Right atrium auricular region (tissue), 2 donors: Measurements from ENCODE around the gene IPO5. TPM values are rescaled to one million over a fixed set of nuclear protein-coding genes. Genes with fewer than 3 reads are reported as not detected.

Experiments used
- DNase-seq: peaks from one replicate; pipeline ENCODE4 v3.0.0-alpha.2; 2019; ENCODE audit warnings: low spot score
- H3K27ac ChIP-seq, 2 donors: fragments of 200-600 bp; sonication (generic); 1 replicate in 1 of 2; 2 replicates in 1 of 2; pipeline ENCODE4 v1.5.1; 2016 to 2019
- H3K27me3 ChIP-seq, 2 donors: fragments of 200-600 bp; sonication (generic); one replicate each; pipeline versions ENCODE4 v1.5.1 to v1.6.0; 2017 to 2019
- H3K36me3 ChIP-seq: fragments of 200-600 bp; sonication (generic); one replicate; pipeline ENCODE4 v1.5.1; 2016
- H3K4me1 ChIP-seq, 2 donors: fragments of 200-600 bp; sonication (generic); one replicate each; pipeline versions ENCODE4 v1.5.1 to v1.6.0; 2017 to 2019
- H3K4me3 ChIP-seq, 2 donors: fragments of 200-600 bp; sonication (generic); 1 replicate in 1 of 2; 2 replicates in 1 of 2; pipeline ENCODE4 v1.5.1; 2017 to 2019; ENCODE audit warnings: mild to moderate bottlenecking in 1 of 2, moderate library complexity in 1 of 2
- H3K9me3 ChIP-seq, 2 donors: fragments of 200-600 bp; sonication (generic); one replicate each; pipeline ENCODE4 v1.5.1; 2019
- total RNA-seq, 2 donors: library from RNA; depleted of rRNA; stranded (reverse); fragments of >200 nt; gene quantifications; one replicate each; pipeline ENCODE4 v1.1.0, GENCODE V29; 2016
- TF ChIP-seq, protein P1 (sequence below), 2 donors: fragments of 200-600 bp; sonication (generic); IDR thresholded peaks; one replicate each; pipeline ENCODE4 v1.5.1; 2019; ENCODE audit warnings: antibody characterized with exemption in 2 of 2

The IPO5 gene
- total RNA-seq, 2 donors from 2014 or later: 58.2 to 87.4 TPM

DNA sequence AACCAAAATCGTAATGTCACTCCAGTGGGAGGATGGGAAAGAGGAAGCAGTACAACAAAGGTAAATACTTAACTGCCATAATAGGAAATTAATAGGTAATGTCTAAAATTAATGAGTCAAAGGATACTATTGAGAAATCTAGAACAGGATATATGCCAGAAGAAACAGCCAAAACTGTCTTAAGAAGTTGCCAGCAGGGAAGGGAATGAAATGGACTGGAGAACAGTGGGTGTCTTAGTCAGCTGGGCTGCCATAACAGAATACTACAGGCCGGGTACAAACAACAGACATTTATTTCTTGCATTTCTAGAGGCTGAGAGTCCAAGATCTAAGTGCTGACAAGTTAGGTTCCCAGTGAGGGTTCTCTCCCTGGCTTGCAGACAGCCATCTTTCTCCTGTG, 40.3 kb upstream of the IPO5 start:
- no peaks in the 10 kb centered on the region for H3K4me1 ChIP-seq
- H3K36me3 ChIP-seq: no peaks in the 10 kb centered on the region
- TF ChIP-seq, protein P1, sequence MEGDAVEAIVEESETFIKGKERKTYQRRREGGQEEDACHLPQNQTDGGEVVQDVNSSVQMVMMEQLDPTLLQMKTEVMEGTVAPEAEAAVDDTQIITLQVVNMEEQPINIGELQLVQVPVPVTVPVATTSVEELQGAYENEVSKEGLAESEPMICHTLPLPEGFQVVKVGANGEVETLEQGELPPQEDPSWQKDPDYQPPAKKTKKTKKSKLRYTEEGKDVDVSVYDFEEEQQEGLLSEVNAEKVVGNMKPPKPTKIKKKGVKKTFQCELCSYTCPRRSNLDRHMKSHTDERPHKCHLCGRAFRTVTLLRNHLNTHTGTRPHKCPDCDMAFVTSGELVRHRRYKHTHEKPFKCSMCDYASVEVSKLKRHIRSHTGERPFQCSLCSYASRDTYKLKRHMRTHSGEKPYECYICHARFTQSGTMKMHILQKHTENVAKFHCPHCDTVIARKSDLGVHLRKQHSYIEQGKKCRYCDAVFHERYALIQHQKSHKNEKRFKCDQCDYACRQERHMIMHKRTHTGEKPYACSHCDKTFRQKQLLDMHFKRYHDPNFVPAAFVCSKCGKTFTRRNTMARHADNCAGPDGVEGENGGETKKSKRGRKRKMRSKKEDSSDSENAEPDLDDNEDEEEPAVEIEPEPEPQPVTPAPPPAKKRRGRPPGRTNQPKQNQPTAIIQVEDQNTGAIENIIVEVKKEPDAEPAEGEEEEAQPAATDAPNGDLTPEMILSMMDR (IDR thresholded peaks at IDR 0.05): no peak
- no peak overlapping the region for H3K27ac ChIP-seq
- no peak overlapping the region for H3K4me3 ChIP-seq
- H3K27me3 ChIP-seq: no peaks in the 10 kb centered on the region
- peaks cover 0 to 11% of the 10 kb centered on the region in 2 donors for H3K9me3 ChIP-seq
- DNase-seq: no peak

DNA sequence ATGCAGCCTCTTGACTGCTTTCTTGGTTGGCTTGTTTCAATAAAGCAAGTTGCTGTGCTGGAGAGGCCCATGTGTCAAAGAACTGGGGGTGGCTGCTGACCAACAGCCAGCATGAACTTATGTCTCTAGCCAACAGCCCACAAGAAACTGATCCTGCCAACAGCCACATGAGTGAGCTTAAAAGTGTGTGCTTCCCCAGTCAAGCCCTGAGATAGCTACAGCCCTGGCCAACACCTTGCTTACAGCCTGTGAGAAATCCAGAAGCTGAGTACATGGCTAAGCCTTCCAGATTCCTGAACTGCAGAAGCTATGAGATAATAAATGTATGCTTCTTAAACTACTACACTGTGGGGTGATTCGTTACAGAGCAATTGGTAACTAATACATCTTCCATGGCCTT, 38.9 kb upstream of the IPO5 start:
- Histone ChIP-seq H3K36me3 (no peaks in the 10 kb centered on the region), H3K9me3 (peaks cover 0 to 11% of the 10 kb centered on the region in 2 donors), H3K27me3 (no peaks in the 10 kb centered on the region), H3K4me1 (no peaks in the 10 kb centered on the region), H3K4me3 (no peak overlapping the region), H3K27ac (no peak overlapping the region)
- DNase-seq: no peak
- TF ChIP-seq, protein P1 (IDR thresholded peaks at IDR 0.05): no peak

DNA sequence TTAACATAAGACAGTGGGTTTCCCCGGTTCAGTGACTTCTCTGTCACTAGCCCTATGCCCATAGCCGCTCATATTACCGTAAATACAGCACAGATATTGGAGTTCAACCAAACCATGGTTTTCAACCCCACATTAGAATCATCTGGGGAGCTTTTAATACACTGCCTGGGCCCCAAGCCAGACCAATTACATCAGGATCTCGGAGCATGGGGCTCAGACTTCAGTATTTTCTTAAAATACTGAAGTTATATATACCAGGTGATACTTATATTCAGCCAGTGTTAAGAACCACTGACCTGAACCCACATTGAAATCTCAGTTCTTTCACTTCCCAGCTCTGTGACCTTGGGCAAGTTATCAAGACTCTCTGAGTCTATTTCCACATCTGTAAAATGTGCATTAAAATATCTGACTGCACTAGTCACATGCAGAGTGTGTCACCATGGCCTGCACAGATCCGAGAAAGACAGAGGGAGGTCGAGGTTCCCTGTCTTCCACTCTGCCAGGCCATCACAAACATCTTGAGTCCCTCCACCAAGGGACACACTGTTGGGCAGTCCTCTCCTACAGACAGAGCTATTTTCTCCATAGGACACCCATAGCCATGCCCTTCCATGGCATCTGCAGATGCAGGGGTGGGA, 32.2 kb upstream of the IPO5 start:
- Histone ChIP-seq H3K9me3 (no peaks in the 10 kb centered on the region), H3K4me1 (no peaks in the 10 kb centered on the region), H3K36me3 (no peaks in the 10 kb centered on the region), H3K27me3 (no peaks in the 10 kb centered on the region), H3K27ac (no peak overlapping the region), H3K4me3 (no peak overlapping the region)
- TF ChIP-seq, protein P1 (IDR thresholded peaks at IDR 0.05): no peak
- DNase-seq: no peak

DNA sequence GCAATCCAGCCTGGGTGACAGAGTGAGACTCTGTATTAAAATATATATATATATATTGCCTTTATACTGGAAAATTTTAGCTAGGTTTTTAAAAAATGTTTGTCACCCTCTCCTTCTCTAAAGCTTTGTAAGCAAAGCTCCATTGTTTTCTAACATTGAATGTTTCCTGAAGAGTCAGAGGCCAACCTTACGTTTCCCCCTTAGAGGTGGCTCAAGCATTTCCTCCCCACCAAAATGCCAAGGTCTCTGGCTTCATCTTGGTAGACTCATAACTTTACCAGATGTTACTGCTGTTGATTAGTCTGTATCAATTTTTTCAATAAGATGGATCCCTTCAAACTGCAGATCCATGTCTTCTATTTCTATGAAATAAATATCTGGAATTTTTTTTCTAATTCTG, 25.2 kb upstream of the IPO5 start:
- Histone ChIP-seq H3K27me3 (no peaks in the 10 kb centered on the region), H3K4me1 (no peaks in the 10 kb centered on the region), H3K4me3 (no peak overlapping the region), H3K9me3 (no peaks in the 10 kb centered on the region), H3K27ac (no peak overlapping the region), H3K36me3 (no peaks in the 10 kb centered on the region)
- TF ChIP-seq, protein P1 (IDR thresholded peaks at IDR 0.05): no peak
- no peak for DNase-seq

DNA sequence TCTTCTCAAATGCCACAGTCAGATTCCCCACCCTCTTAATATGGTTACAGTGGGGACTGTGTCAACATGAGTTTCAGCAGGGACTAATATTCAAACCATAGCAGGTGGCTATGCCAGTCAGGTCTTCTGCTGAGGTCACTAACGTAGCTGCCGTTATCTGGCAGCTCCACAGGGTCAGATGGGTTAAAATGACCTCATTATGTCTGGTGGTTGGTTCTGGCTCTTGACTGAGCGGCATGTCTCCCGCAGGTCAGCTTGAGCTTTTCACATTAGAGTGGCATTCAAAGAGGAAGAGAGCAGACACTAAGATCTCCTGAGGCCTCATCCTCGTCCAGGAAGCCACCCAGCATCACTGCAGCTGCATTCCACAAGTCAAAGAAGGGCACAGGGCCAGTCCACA, 21.4 kb upstream of the IPO5 start:
- H3K4me3 ChIP-seq: no peak overlapping the region
- no peaks in the 10 kb centered on the region for H3K36me3 ChIP-seq
- TF ChIP-seq, protein P1 (IDR thresholded peaks at IDR 0.05): no peak
- H3K27me3 ChIP-seq: no peaks in the 10 kb centered on the region
- no peaks in the 10 kb centered on the region for H3K9me3 ChIP-seq
- no peak overlapping the region for H3K27ac ChIP-seq
- DNase-seq: no peak
- H3K4me1 ChIP-seq: peaks cover 0 to 4% of the 10 kb centered on the region in 2 donors

DNA sequence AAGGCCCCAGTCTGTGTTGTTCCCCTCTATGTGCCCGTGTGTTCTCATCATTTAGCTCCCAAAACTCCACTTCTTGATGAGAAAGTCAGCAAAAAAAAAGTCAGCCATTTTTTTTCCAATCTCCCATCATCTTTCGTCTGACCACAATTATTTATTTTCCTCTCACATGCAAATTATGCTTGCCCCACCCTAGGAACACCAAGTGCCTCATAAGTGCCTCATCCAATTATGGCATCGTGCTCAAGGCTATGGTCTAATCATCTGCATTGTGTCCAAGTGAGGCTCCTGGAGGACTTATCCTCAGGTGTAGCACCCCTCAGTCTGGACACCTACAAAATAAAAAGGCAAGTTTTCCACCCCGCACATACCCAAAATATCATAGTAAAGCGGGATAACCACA, 20.8 kb upstream of the IPO5 start:
- Histone ChIP-seq H3K4me3 (no peak overlapping the region), H3K27ac (no peak overlapping the region), H3K27me3 (no peaks in the 10 kb centered on the region), H3K4me1 (peaks cover 0 to 4% of the 10 kb centered on the region in 2 donors), H3K36me3 (no peaks in the 10 kb centered on the region), H3K9me3 (no peaks in the 10 kb centered on the region)
- TF ChIP-seq, protein P1 (IDR thresholded peaks at IDR 0.05): no peak
- no peak for DNase-seq
